ENCODE measurements around the gene ZYX. TPM values are rescaled to one million over a fixed set of nuclear protein-coding genes. Genes with fewer than 3 reads are reported as not detected.

The ZYX gene
- total RNA-seq, 1 donor from 2014 or later = 86.2 TPM

GRCh38 chr7:143356414-143357050, 24.6 kb upstream of the ZYX start:
- H3K4me1 ChIP-seq = peaks cover 4% of the 10 kb centered on the region
- intact Hi-C loops (cut with DNase I) = no loop called here
- H3K9me3 ChIP-seq = no peaks in the 10 kb centered on the region
- no peak for DNase-seq (ENCODE audit: extremely low spot score in 2 of 2)
- H3K27me3 ChIP-seq = no peaks in the 10 kb centered on the region
- H3K4me3 ChIP-seq = no peak overlapping the region
- no peaks in the 10 kb centered on the region for H3K36me3 ChIP-seq
- TF ChIP-seq CTCF (IDR thresholded peaks at IDR 0.05) (no peak), POLR2A (IDR thresholded peaks at IDR 0.05) (no peak), POLR2AphosphoS5 (IDR thresholded peaks at IDR 0.05; ENCODE audit: insufficient read depth in 1 of 2, low read depth in 1 of 2) (no peak)
- no peak overlapping the region for H3K27ac ChIP-seq

GRCh38 chr7:143358626-143359025, 22.5 kb upstream of the ZYX start:
- Histone ChIP-seq H3K4me1 (peaks cover 11% of the 10 kb centered on the region), H3K4me3 (no peak overlapping the region), H3K27me3 (no peaks in the 10 kb centered on the region), H3K36me3 (no peaks in the 10 kb centered on the region), H3K27ac (no peak overlapping the region), H3K9me3 (no peaks in the 10 kb centered on the region)
- DNase-seq (ENCODE audit: extremely low spot score in 2 of 2) = no peak
- TF ChIP-seq POLR2AphosphoS5 (IDR thresholded peaks at IDR 0.05; ENCODE audit: insufficient read depth in 1 of 2, low read depth in 1 of 2) (no peak), CTCF (IDR thresholded peaks at IDR 0.05) (no peak), POLR2A (IDR thresholded peaks at IDR 0.05) (no peak)
- intact Hi-C loops (cut with DNase I) = no loop called here

- H3K27ac ChIP-seq = no peak overlapping the region
- H3K27me3 ChIP-seq = no peaks in the 10 kb centered on the region
- no peaks in the 10 kb centered on the region for H3K9me3 ChIP-seq
- no peaks in the 10 kb centered on the region for H3K36me3 ChIP-seq
- H3K4me3 ChIP-seq = no peak overlapping the region
- DNase-seq (ENCODE audit: extremely low spot score in 2 of 2) = no peak
- TF ChIP-seq POLR2AphosphoS5 (IDR thresholded peaks at IDR 0.05; ENCODE audit: insufficient read depth in 1 of 2, low read depth in 1 of 2) = no peak
- no peak for TF ChIP-seq POLR2A (IDR thresholded peaks at IDR 0.05)
- no peak for TF ChIP-seq CTCF (IDR thresholded peaks at IDR 0.05)
- intact Hi-C loops (cut with DNase I) = loop anchor here (10.0 kb wide), 1 partner anchor 55 kb away; no protein-coding TSS in a partner anchor
- peaks cover 11% of the 10 kb centered on the region for H3K4me1 ChIP-seq
Measured at GRCh38 chr7:143359771-143360353, 21.3 kb upstream of the ZYX start.

GRCh38 chr7:143360788-143361551, 20.2 kb upstream of the ZYX start:
- Histone ChIP-seq H3K4me1 (peaks cover 11% of the 10 kb centered on the region), H3K27ac (no peak overlapping the region), H3K27me3 (no peaks in the 10 kb centered on the region), H3K4me3 (peak overlapping the region in 1 of 2 donors; percentile 75), H3K9me3 (no peaks in the 10 kb centered on the region), H3K36me3 (no peaks in the 10 kb centered on the region)
- intact Hi-C loops (cut with DNase I) = loop anchor here (10.0 kb wide), 1 partner anchor 54 kb away; no protein-coding TSS in a partner anchor
- no peak for DNase-seq (ENCODE audit: extremely low spot score in 2 of 2)
- TF ChIP-seq POLR2A (IDR thresholded peaks at IDR 0.05) (no peak), CTCF (IDR thresholded peaks at IDR 0.05) (no peak), POLR2AphosphoS5 (IDR thresholded peaks at IDR 0.05; ENCODE audit: insufficient read depth in 1 of 2, low read depth in 1 of 2) (no peak)

Measured in vagina (tissue), 2 donors.